Stimulated activated CD8-positive, alpha-beta memory T cell treated with anti-CD3 and anti-CD28 coated beads, Interleukin-15, amount 100 ng/mL, for 1 hour (primary cell): ENCODE data around the gene MIA.
"Not testable (repeated sequence)": the region's sequence is repeated elsewhere in the genome, so short reads cannot be mapped to it uniquely, and the experiment has no call there.

Experiments
- DNase-seq: peaks from one replicate; pipeline ENCODE4 v3.0.0-alpha.2; 2020; ENCODE audit warnings: low read depth

The MIA gene

DNA sequence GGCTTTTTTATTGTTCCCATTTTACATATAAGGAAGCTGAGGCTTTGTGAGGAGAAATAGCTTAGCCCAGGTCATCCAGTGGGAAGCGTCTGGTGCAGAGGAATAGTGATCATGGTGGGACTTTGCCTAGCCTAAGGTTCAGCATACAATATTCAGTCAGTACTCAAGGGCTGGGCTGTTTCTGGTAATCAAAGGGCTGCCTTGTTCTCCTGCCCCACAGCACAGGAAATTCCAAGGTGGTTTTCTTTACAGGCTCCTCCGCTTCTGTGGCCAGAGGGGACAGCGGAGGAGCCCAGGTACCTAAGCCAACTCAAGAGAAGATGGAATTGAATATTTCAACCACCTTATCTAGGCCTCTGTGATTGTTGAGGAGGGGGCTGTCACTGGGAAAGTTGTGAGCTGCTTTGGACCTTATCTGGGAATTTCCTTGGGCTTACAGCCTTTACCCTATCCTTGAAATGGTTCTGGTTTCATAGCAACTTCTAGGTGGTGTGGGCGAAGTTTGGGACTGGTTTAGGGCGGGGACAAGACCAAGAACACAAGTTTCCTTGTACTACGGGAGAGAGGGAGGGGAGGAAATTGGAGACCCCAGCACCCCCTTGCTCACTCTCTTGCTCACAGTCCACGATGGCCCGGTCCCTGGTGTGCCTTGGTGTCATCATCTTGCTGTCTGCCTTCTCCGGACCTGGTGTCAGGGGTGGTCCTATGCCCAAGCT is at the start of gene MIA:
MIA (plus strand) TSS at position 606 of the 716 bp plus-strand sequence; CDS start at position 628, 22 bp downstream.
- no peak for DNase-seq

GRCh38 chr19:40726279-40726678 is 49.0 kb upstream of the MIA start:
- no peak for DNase-seq

GRCh38 chr19:40730065-40730464 is 45.3 kb upstream of the MIA start:
- not testable (repeated sequence) for DNase-seq

GRCh38 chr19:40732304-40732703 is 43.0 kb upstream of the MIA start:
- DNase-seq, result not testable (repeated sequence)

- no peak for DNase-seq
These were observed 42.2 kb upstream of the MIA start for GRCh38 chr19:40733149-40733548.

- no peak for DNase-seq
These were observed 40.1 kb upstream of the MIA start for GRCh38 chr19:40735013-40735771.

DNA sequence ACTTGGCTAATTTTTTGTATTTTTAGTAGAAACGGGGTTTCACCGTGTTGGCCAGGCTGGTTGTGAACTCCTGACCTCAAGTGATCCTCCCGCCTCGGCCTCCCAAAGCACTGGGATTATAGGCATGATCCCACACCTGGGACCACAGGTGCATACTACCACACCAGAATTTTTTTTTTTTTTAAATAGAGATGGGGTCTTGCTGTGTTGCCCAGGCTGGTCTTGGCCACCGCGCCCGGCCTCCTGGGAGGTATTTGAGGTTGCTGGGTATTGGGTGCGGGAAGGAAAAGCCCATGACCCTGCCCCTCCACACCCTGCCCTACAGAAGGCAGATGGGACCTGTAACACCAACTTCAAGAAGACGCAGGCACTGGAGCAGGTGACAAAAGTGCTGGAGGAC is 38.7 kb upstream of the MIA start:
- DNase-seq, result no peak

GRCh38 chr19:40737102-40737644 is 38.1 kb upstream of the MIA start:
- DNase-seq, result no peak

DNA sequence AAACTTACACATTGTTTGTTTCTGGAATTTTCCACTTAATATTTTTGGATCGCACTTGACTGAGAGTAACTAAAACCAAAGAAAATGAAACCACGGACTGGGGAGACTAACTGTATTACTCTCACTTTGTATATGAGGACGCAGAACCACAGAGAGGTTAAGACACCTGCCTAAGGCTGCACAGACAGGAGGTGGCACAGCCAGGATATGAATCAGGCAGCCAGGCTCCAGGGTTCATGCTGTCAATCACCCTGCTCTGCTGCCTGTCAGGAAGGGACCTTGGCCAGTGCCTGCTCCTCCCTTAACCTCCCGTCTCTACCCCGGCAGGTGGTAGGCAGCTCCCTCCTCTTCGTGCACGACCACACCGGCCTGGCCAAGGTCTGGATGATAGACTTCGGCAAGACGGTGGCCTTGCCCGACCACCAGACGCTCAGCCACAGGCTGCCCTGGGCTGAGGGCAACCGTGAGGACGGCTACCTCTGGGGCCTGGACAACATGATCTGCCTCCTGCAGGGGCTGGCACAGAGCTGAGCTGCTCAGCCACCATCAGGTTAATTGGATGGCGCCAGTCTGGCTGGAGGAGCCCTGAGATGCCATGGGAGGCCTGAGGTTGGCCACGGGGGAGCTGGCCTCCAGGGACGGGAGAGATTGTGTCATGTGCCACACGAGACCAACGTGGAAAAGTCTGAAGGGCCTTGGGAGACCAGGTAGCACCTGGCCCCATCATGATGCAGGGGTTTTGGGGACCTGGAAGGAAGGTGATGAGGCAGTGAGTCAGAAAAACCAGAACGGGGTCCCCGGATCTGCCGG is 36.1 kb upstream of the MIA start:
- DNase-seq, result no peak

DNA sequence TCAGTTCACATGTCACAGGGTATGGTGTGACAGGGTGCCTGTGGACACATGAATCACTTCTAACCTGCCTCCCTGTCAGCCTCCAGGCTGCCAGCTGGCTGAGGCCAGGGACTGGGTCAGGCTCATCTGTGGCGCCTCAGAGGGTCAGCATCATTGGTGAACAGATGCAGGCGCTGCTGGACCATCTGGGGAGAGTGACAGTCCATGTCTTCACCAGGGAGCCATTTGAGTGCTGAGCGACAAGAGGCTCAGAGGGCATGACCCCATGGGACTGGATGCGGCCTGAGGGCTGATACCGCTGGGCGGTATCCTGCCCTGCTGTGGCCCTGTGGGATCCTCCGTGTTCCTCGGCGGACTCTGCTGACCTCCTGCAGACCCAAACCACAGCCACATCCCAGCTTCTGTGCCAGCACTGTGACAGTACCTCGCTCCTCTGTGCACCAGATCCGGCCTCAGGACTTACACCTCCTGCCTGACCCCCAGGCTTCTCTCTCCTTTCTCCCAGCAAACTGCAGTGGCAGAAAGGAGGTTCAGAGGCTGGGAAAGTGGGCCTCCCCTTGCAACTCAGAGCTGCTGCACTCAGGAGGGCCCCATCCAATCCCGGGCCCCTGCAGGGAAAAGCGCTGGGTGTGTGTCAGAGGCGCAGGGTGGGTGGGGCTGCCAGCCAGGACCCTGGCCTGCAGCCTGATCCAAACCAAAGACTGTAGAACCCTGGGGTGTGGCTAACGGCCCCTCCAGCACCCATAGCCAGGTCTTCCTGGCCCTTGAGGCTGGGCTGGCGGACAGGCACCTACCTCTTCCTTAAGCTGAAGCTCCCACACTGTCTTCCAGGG is 35.2 kb upstream of the MIA start:
- no peak for DNase-seq

DNA sequence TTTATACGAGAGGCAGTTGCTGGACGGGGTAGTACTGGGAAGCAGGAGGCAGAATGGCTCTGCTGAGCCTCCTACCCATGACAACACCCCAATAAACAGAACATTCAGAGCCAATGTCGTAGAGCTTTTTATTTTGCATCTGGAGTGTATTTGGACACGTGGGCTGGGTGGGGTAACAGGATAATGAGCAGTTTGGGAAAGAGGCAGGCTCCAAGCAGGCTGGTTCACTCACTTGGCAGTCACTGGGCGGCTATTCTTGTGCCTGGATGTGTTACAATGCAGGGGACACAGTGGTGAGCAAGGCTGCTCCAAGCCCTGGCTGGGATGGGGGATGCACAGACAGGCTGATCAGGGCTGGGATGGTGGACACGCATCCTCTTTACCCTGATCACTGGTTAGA is 34.6 kb upstream of the MIA start:
- DNase-seq, result no peak

GRCh38 chr19:40741527-40742390 is 33.6 kb upstream of the MIA start:
- DNase-seq, result no peak

DNA sequence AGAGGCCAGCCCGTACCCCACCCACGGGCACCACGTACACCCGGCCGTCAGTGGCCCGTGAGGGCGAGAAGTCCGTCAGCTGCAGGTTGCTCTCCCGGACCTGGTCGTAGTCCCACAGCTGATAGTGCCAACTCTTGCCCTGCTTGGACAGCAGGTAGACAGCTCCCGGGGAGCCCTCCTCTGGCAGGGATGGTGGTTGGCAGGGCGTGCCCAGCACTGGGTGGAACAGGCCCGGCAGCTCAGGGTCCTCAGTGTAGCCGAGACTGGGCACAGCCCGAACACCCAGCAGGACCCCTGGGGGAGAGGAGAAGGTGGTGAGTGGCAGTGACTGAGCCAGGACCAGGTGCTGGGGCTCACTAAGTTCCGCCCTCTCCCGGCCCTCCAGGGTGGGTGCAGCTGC is 32.8 kb upstream of the MIA start:
- no peak for DNase-seq

GRCh38 chr19:40742886-40743285 is 32.4 kb upstream of the MIA start:
- no peak for DNase-seq

- DNase-seq, result no peak
These were observed 31.4 kb upstream of the MIA start for GRCh38 chr19:40743926-40744325.

DNA sequence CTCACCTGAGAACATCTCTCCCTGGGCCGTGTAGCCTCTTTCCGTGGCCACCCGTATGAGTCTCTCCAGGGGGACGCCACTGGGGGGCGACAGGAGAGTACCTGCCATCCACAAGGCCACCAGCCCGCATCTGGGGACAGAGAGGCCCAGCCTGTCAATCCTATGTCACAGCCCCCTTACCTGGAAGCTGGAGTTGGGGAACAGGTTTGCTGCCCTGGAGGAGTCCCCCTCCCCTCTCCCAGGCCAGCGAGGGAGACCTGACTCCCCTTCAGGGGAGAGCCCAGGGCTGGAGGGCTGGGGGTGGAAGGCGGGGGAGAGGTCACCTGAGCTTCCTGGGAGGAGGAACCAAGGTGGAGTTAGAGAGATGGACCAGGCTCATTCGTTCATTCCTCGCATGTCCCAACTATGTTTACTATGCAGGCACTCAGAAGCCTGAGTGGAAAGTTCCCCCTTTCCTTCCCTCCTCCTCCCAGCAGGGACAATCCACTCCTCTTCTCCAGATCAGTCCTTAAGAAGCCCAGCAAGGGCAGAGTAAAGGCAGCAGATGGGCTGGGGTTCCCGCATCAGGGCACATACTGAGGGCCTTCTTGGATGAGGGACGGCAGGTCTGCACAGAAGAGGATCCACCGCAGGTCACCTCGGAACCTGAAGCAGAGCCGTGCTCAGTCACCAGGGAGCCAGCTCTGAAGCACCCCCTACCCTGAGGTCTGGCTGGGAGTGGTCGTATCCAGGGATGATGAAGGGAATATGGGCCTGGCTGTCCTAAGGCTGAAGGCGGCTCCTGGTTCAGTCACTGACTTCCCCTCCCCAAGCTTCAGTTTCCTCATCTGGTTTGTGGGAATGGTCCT is 30.5 kb upstream of the MIA start:
- DNase-seq, result no peak

GRCh38 chr19:40745402-40745780 is 29.9 kb upstream of the MIA start:
- no peak for DNase-seq

- no peak for DNase-seq
These were observed 27.8 kb upstream of the MIA start for GRCh38 chr19:40747536-40747935.

GRCh38 chr19:40750058-40750873 is 25.1 kb upstream of the MIA start, which contains the start of gene ACTMAP:
TSS of gene ACTMAP (minus strand) at chr19:40750477. CDS start at chr19:40749803, 674 bp downstream.
- DNase-seq, result peak; percentile 99
